K562 (cell line): ENCODE measurements around the gene ATP5F1D. TPM values are rescaled to one million over a fixed set of nuclear protein-coding genes. Genes with fewer than 3 reads are reported as not detected.
A peak's percentile ranks its signal among the peaks of the same experiment; 100 is the strongest.

Experiments used
- ARID3A ChIP-seq: IDR thresholded peaks from 2 replicates; pipeline ENCODE4 v1.6.1; 2012; ENCODE audit warnings: low read depth, low read length, improper control_type of control experiment, borderline replicate concordance
- ARID3B ChIP-seq: fragments of 250-450 bp; sonication (Bioruptor Pico); IDR thresholded peaks from 2 replicates; pipeline ENCODE4 v1.4.0; 2020; ENCODE audit warnings: borderline replicate concordance
- CBFA2T2 ChIP-seq: fragments of 450-650 bp; conservative IDR thresholded peaks from 2 replicates; pipeline ENCODE4 v1.6.1; 2017; ENCODE audit warnings: mild to moderate bottlenecking
- CTCFL ChIP-seq: IDR thresholded peaks from 2 replicates; pipeline ENCODE4 v1.6.1; 2011; ENCODE audit warnings: borderline replicate concordance, low read depth, mild to moderate bottlenecking, moderate library complexity, low read length; ENCODE audit not compliant: insufficient read depth, poor library complexity, severe bottlenecking
- ETV1 ChIP-seq: fragments of 450-650 bp; conservative IDR thresholded peaks from 2 replicates; pipeline ENCODE4 v1.6.1; 2016; ENCODE audit warnings: missing genetic modification characterization, control low read depth, low read depth, missing compliant biosample characterization
- JUN ChIP-seq, 2 experiments: sonication (generic) in 1 of 2; formaldehyde crosslinking in 1 of 2; IDR thresholded peaks; 2 replicates each; pipeline versions ENCODE4 v1.6.1 to v1.8.0; 2012 to 2022; ENCODE audit warnings: borderline replicate concordance in 2 of 2, mild to moderate bottlenecking in 2 of 2, improper control_type of control experiment in 1 of 2, low read depth in 1 of 2, low read length in 1 of 2, missing genetic modification reagents in 1 of 2
- KDM4B ChIP-seq, 2 experiments: fragments of 450-650 bp in 1 of 2; sonication (generic) in 1 of 2; IDR thresholded peaks; 2 replicates each; pipeline ENCODE4 v1.6.1; 2016 to 2017; ENCODE audit warnings: borderline replicate concordance in 2 of 2, antibody characterized with exemption in 1 of 2, low read depth in 1 of 2, mild to moderate bottlenecking in 1 of 2
- MAFK ChIP-seq: IDR thresholded peaks from 2 replicates; pipeline ENCODE4 v1.6.1; 2011; ENCODE audit warnings: low read length, improper control_type of control experiment
- MYNN ChIP-seq, 2 experiments: sonication (generic); formaldehyde crosslinking in 1 of 2; IDR thresholded peaks; 2 replicates each; pipeline versions ENCODE4 v1.5.0 to v1.6.1; 2016 to 2020; ENCODE audit warnings: antibody characterized with exemption in 1 of 2, missing genetic modification reagents in 1 of 2
- NCOA1 ChIP-seq: fragments of 450-650 bp; IDR thresholded peaks from 2 replicates; pipeline ENCODE4 v1.6.1; 2016; ENCODE audit warnings: low read depth
- PREB ChIP-seq: sonication (generic); formaldehyde crosslinking; IDR thresholded peaks from 2 replicates; pipeline ENCODE4 v1.8.1; 2023; ENCODE audit warnings: mild to moderate bottlenecking, missing genetic modification reagents
- RBBP5 ChIP-seq: fragments of 200-600 bp; sonication (generic); IDR thresholded peaks from 2 replicates; pipeline ENCODE4 v1.6.1; 2012; ENCODE audit warnings: borderline replicate concordance, mild to moderate bottlenecking, low read length, control low read depth, inconsistent platforms; ENCODE audit not compliant: insufficient read depth, poor library complexity, severe bottlenecking
- RCOR1 ChIP-seq, 2 experiments: IDR thresholded peaks; 2 replicates each; pipeline ENCODE4 v1.6.1; 2012; ENCODE audit warnings: low read depth in 2 of 2, low read length in 2 of 2, borderline replicate concordance in 1 of 2, improper control_type of control experiment in 1 of 2
- RFX1 ChIP-seq: fragments of 450-650 bp; IDR thresholded peaks from 2 replicates; pipeline ENCODE4 v1.6.1; 2016; ENCODE audit warnings: mild to moderate bottlenecking, moderate library complexity
- SMC3 ChIP-seq: conservative IDR thresholded peaks from 2 replicates; pipeline ENCODE4 v1.6.1; 2011; ENCODE audit warnings: low read depth, low read length, improper control_type of control experiment; ENCODE audit not compliant: insufficient read depth
- SNRNP70 ChIP-seq: fragments of 200-400 bp; formaldehyde crosslinking; optimal IDR thresholded peaks from 2 replicates; pipeline ENCODE3; 2017; ENCODE audit warnings: low read depth, low read length
- SREBF1 ChIP-seq: fragments of 150-350 bp; IDR thresholded peaks from 2 replicates; pipeline ENCODE4 v1.6.1; 2014; ENCODE audit warnings: antibody characterized with exemption, low read depth, low read length, borderline replicate concordance
- ZFP91 ChIP-seq: sonication (generic); formaldehyde crosslinking; IDR thresholded peaks from 2 replicates; pipeline ENCODE4 v1.8.0; 2022; ENCODE audit warnings: mild to moderate bottlenecking, missing genetic modification reagents
- ZNF316 ChIP-seq: fragments of 450-650 bp; IDR thresholded peaks from 2 replicates; pipeline ENCODE4 v1.6.1; 2016
- polyA plus RNA-seq, 8 experiments: library from polyadenylated mRNA; depleted of rRNA in 4 of 8; stranded (reverse) in 5 of 8; unstranded in 3 of 8; fragments of >200 nt; fragmentation: Nextera tagmentation in 2 of 8; fragmentation: Illumina TruSeq in 1 of 8; extraction: Ambion mirVana in 2 of 8; extraction: Trizol in 1 of 8; gene quantifications; 2 replicates each; pipeline versions ENCODE4 v1.2.1 to v1.2.3, GENCODE V29; 2011 to 2014; ENCODE audit warnings: inconsistent platforms in 1 of 8, missing spikeins in 1 of 8
- total RNA-seq, 7 experiments: library from RNA; depleted of rRNA in 6 of 7; stranded (reverse); fragments of >200 nt in 6 of 7; fragmentation: Illumina TruSeq in 2 of 7; extraction: Trizol in 2 of 7; gene quantifications; 2 replicates each; pipeline versions ENCODE4 v1.2.1 to v1.2.3, GENCODE V29; 2011 to 2021; ENCODE audit warnings: low replicate concordance in 1 of 7

The ATP5F1D gene
- total and polyA plus RNA-seq, 9 of the 15 experiments (the other 6 are each of a cell fraction or from before 2014, with no cell fraction given): 3.9 to 409 (median 36.8) TPM

GRCh38 chr19:1269065-1269477, 27.5 kb downstream of the ATP5F1D start, which contains the start of gene CIRBP (continued):
- no peak for TF ChIP-seq ZFP91 (CRISPR knock-in tag)
- TF ChIP-seq MAFK: no peak
- TF ChIP-seq SNRNP70: no peak
- TF ChIP-seq SMC3: no peak
- no peak for TF ChIP-seq RBBP5
- no peak; a peak in 1 of 4 replicates for TF ChIP-seq RCOR1 (IDR thresholded peaks at IDR 0.05; ENCODE audit: borderline replicate concordance in 1 of 2, low read depth in 2 of 2, low read length in 2 of 2)
- TF ChIP-seq KDM4B (IDR thresholded peaks at IDR 0.05; ENCODE audit: borderline replicate concordance in 2 of 2, low read depth in 1 of 2): peak in 1 of 2 experiments; percentile 90; a peak in 1 of 4 replicates
- no peak for TF ChIP-seq JUN (IDR thresholded peaks at IDR 0.05; ENCODE audit: borderline replicate concordance, low read depth, low read length)
- no peak for TF ChIP-seq JUN (CRISPR knock-in tag; IDR thresholded peaks at IDR 0.05; ENCODE audit: borderline replicate concordance)
- TF ChIP-seq SREBF1: 0 out of 2 replicates have a peak, but pooled peaks have one; percentile 13
- no peak for TF ChIP-seq ARID3B (CRISPR knock-in tag)
- peak; percentile 79; the same call in 1 of the 2 replicates for TF ChIP-seq PREB (CRISPR knock-in tag)
- no peak for TF ChIP-seq ETV1
- no peak for TF ChIP-seq CTCFL
- no peak for TF ChIP-seq ZNF316
- no peak for TF ChIP-seq CBFA2T2
- no peak for TF ChIP-seq RFX1
- TF ChIP-seq NCOA1: no peak
- peak; percentile 69; the same call in 1 of the 2 replicates for TF ChIP-seq MYNN (IDR thresholded peaks at IDR 0.05)
- TF ChIP-seq MYNN (CRISPR knock-in tag; IDR thresholded peaks at IDR 0.05): no peak
- no peak for TF ChIP-seq ARID3A
